B cell (primary cell): ENCODE results near the gene HIP1. TPM values are rescaled to one million over a fixed set of nuclear protein-coding genes. Genes with fewer than 3 reads are reported as not detected.
"Not testable (repeated sequence)": the region's sequence is repeated elsewhere in the genome, so short reads cannot be mapped to it uniquely, and the experiment has no call there.

ENCODE experiments used
- ATAC-seq: fragments of 200-7000 bp; cut with Tn5 transposase; one replicate; pipeline ENCODE4 v1.10.0; 2021; ENCODE audit warnings: low read depth, mild to moderate bottlenecking, moderate number of reproducible peaks, moderate library complexity
- CTCF ChIA-PET: fragments of 350-600 bp; sonication (Branson Sonifier 250); formaldehyde crosslinking; loops from one replicate; lab custom pipeline; 2021; ENCODE audit warnings: antibody characterized with exemption, inconsistent platforms; lab: Charles Lee
- POLR2A ChIA-PET: fragments of 350-600 bp; sonication (Branson Sonifier 250); formaldehyde crosslinking; loops from one replicate; lab custom pipeline; 2021; ENCODE audit warnings: antibody characterized with exemption; lab: Charles Lee
- DNase-seq: peaks from one replicate; pipeline ENCODE4 v3.0.0; 2013
- H2AFZ ChIP-seq: 2 replicates; pipeline ENCODE4 v1.6.1; 2012; ENCODE audit warnings: mild to moderate bottlenecking, low read depth, low read length; ENCODE audit not compliant: insufficient read depth, poor library complexity, severe bottlenecking
- H3K27ac ChIP-seq, 2 donors: 1 replicate in 1 of 2; 2 replicates in 1 of 2; pipeline ENCODE4 v1.5.1; 2012 to 2013; ENCODE audit warnings: low read length in 2 of 2, mild to moderate bottlenecking in 2 of 2, moderate library complexity in 1 of 2
- H3K27me3 ChIP-seq, 4 experiments: fragments of 200-600 bp in 1 of 4; sonication (generic) in 1 of 4; replicated peaks in 1 of 4; 1 replicate in 2 of 4; 2 replicates in 2 of 4; pipeline versions ENCODE4 v1.6.1 to v1.7.0; 2013 to 2016; ENCODE audit warnings: low read length in 3 of 4, mild to moderate bottlenecking in 2 of 4, mixed read lengths in 1 of 4, moderate library complexity in 1 of 4; ENCODE audit not compliant: insufficient read depth in 4 of 4, control insufficient read depth in 3 of 4; ENCODE audit errors: control extremely low read depth in 1 of 4
- H3K36me3 ChIP-seq, 2 experiments: replicated peaks in 1 of 2; 1 replicate in 1 of 2; 2 replicates in 1 of 2; pipeline versions ENCODE4 v1.6.1 to v1.7.1; 2013; ENCODE audit warnings: low read length in 1 of 2; ENCODE audit not compliant: insufficient read depth in 2 of 2, control insufficient read depth in 1 of 2; ENCODE audit errors: control extremely low read depth in 1 of 2, extremely low read depth in 1 of 2
- H3K4me1 ChIP-seq, 2 donors: fragments of 200-600 bp in 1 of 2; sonication (generic) in 1 of 2; 1 replicate in 1 of 2; 2 replicates in 1 of 2; pipeline versions ENCODE4 v1.5.1 to v1.6.1; 2013 to 2017; ENCODE audit warnings: low read length in 2 of 2; ENCODE audit not compliant: control insufficient read depth in 2 of 2, insufficient read depth in 2 of 2
- H3K4me2 ChIP-seq: replicated peaks from 2 replicates; pipeline ENCODE3; 2012; ENCODE audit warnings: mild to moderate bottlenecking, low read depth, low read length; ENCODE audit not compliant: poor library complexity, severe bottlenecking
- H3K4me3 ChIP-seq, 5 experiments: fragments of 200-600 bp in 1 of 5; sonication (generic) in 1 of 5; 1 replicate in 3 of 5; 2 replicates in 2 of 5; pipeline versions ENCODE4 v1.5.1 to v1.7.0; 2011 to 2016; ENCODE audit warnings: low read length in 4 of 5, mild to moderate bottlenecking in 4 of 5, low read depth in 2 of 5, control low read depth in 1 of 5, moderate library complexity in 1 of 5; ENCODE audit not compliant: insufficient read depth in 1 of 5; ENCODE audit errors: control extremely low read depth in 1 of 5, extremely low read depth in 1 of 5
- H3K79me2 ChIP-seq: fragments of 200-600 bp; sonication (generic); one replicate; pipeline ENCODE4 v1.6.0; 2016; ENCODE audit warnings: low read length; ENCODE audit not compliant: control insufficient read depth, insufficient read depth
- H3K9ac ChIP-seq: fragments of 200-600 bp; sonication (generic); 2 replicates; pipeline ENCODE4 v1.6.1; 2017; ENCODE audit warnings: mild to moderate bottlenecking, low read length, moderate library complexity
- H3K9me3 ChIP-seq, 3 donors: one replicate each; pipeline versions ENCODE4 v1.6.1 to v1.7.1; 2013; ENCODE audit warnings: low read length in 2 of 3; ENCODE audit not compliant: control insufficient read depth in 2 of 3, insufficient read depth in 1 of 3; ENCODE audit errors: control extremely low read depth in 1 of 3
- H4K20me1 ChIP-seq: 2 replicates; pipeline ENCODE4 v1.6.0; 2012; ENCODE audit warnings: mild to moderate bottlenecking, low read length; ENCODE audit not compliant: insufficient read depth, control insufficient read depth, poor library complexity, severe bottlenecking
- H3K27ac Mint-ChIP-seq: one replicate; pipeline ENCODE4 v1.8.0; 2021; ENCODE audit warnings: mixed read lengths
- H3K27me3 Mint-ChIP-seq: one replicate; pipeline ENCODE4 v1.8.0; 2021; ENCODE audit warnings: mixed read lengths
- H3K4me1 Mint-ChIP-seq: one replicate; pipeline ENCODE4 v1.8.0; 2021; ENCODE audit warnings: mixed read lengths
- H3K4me3 Mint-ChIP-seq: one replicate; pipeline ENCODE4 v1.8.0; 2021; ENCODE audit warnings: mixed read lengths
- H3K9me3 Mint-ChIP-seq: one replicate; pipeline ENCODE4 v1.8.0; 2022; ENCODE audit warnings: mixed read lengths; ENCODE audit not compliant: insufficient read depth
- CTCF ChIP-seq: fragments of 200-600 bp; IDR thresholded peaks from one replicate; pipeline ENCODE4 v1.8.0; 2022; ENCODE audit warnings: antibody characterized with exemption, mild to moderate bottlenecking
- EZH2 ChIP-seq: IDR thresholded peaks from 2 replicates; pipeline ENCODE4 v1.6.1; 2012; ENCODE audit warnings: borderline replicate concordance, low read depth, mild to moderate bottlenecking, moderate library complexity, low read length; ENCODE audit not compliant: insufficient read depth, poor library complexity, severe bottlenecking
- WGBS: methylation state at CpG from one replicate; pipeline ENCODE4 v1.1.5; 2013; ENCODE audit warnings: missing lambda C conversion rate; ENCODE audit not compliant: insufficient coverage; 5-methylcytosine and 5-hydroxymethylcytosine counted together
- intact Hi-C: fragments of 100-400 bp; cut with micrococcal nuclease; formaldehyde crosslinking; loops from one replicate; pipeline ENCODE4 v1.10.0; 2022
- polyA plus RNA-seq: library from polyadenylated mRNA; depleted of rRNA; stranded (reverse); fragments of >200 nt; gene quantifications from 2 replicates; pipeline ENCODE4 v1.2.3, GENCODE V29; 2012
- total RNA-seq, 2 donors: library from RNA; stranded (reverse); fragments of 120-200 nt in 1 of 2; gene quantifications; 1 replicate in 1 of 2; 2 replicates in 1 of 2; pipeline versions ENCODE4 v1.2.3 to v1.2.4, GENCODE V29; 2013 to 2022

The HIP1 gene
- total and polyA plus RNA-seq, 2 donors (not counting 1 experiment from before 2014, with no cell fraction given): 6.5 to 16.7 TPM

- DNase-seq: no peak
- no peak overlapping the region for H3K27ac ChIP-seq
- no peak overlapping the region for H3K27ac Mint-ChIP-seq
- H3K9me3 Mint-ChIP-seq: peaks cover 2% of the 10 kb centered on the region
- no peaks in the 10 kb centered on the region for H4K20me1 ChIP-seq
- peaks cover 0 to 9% (median 0%) of the 10 kb centered on the region in 3 donors for H3K9me3 ChIP-seq
- H3K9ac ChIP-seq: no peak overlapping the region
- H3K4me1 Mint-ChIP-seq: peaks cover 3% of the 10 kb centered on the region
- intact Hi-C loops: no loop called here
- no peaks in the 10 kb centered on the region for H3K27me3 ChIP-seq
- no peak overlapping the region for H3K4me2 ChIP-seq
- no peak overlapping the region for H2AFZ ChIP-seq
- TF ChIP-seq EZH2 (no peak), CTCF (no peak)
- H3K4me1 ChIP-seq: peaks cover 0 to 2% of the 10 kb centered on the region in 2 donors
- no peak overlapping the region for H3K4me3 Mint-ChIP-seq
- no peak overlapping the region for H3K4me3 ChIP-seq
- 96% methylated on average over 9 of the region's 10 CpGs for WGBS
- ATAC-seq: no peak
- H3K36me3 ChIP-seq: no peaks in the 10 kb centered on the region
- ChIA-PET CTCF (interaction anchor here (0.6 kb wide), 1 partner anchor 88 kb away, joined by 3 read pairs; no protein-coding TSS in a partner anchor), POLR2A (no interaction called here)
- no peaks in the 10 kb centered on the region for H3K27me3 Mint-ChIP-seq
- H3K79me2 ChIP-seq: no peaks in the 10 kb centered on the region
These were observed 20.2 kb downstream of the HIP1 start for GRCh38 chr7:75718390-75719031.

DNA sequence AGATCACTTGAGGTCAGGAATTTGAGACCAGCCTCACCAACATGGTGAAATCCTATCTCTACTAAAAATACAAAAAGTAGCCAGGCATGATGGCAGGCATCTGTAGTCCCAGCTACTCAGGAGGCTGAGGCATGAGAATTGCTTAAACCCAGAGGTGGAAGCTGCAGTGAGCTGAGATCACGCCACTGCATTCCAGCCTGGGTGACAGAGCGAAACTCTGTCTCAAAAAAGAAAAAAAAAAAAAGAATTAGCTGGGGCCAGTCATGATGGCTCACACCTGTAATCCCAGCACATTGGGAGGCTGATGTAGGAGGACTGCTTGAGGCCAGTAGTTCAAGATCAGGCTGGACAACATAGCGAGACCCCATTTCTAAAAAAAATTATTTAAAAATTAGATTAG, 21.0 kb downstream of the HIP1 start:
- POLR2A ChIA-PET, H3K27ac ChIP-seq, H3K9me3 ChIP-seq, H3K4me2 ChIP-seq, H3K27ac Mint-ChIP-seq, H3K27me3 ChIP-seq, H3K4me3 Mint-ChIP-seq, H3K9me3 Mint-ChIP-seq, H3K4me1 Mint-ChIP-seq, H3K27me3 Mint-ChIP-seq, ATAC-seq, DNase-seq, H3K4me1 ChIP-seq, H2AFZ ChIP-seq, H4K20me1 ChIP-seq, H3K36me3 ChIP-seq, intact Hi-C loops, H3K79me2 ChIP-seq, H3K9ac ChIP-seq, H3K4me3 ChIP-seq, CTCF ChIA-PET: not testable (repeated sequence)
- WGBS: no CpG with 5 or more reads among the region's 3 CpGs
